K562 (cell line): ENCODE measurements around the gene ISY1. TPM values are rescaled to one million over a fixed set of nuclear protein-coding genes. Genes with fewer than 3 reads are reported as not detected.

Source experiments
- C11orf30 ChIP-seq: fragments of 450-650 bp; IDR thresholded peaks from 2 replicates; pipeline ENCODE4 v1.6.1; 2016; ENCODE audit warnings: low read depth, mild to moderate bottlenecking
- CHD1 ChIP-seq: fragments of 200-600 bp; sonication (generic); IDR thresholded peaks from one replicate; pipeline ENCODE4 v1.6.1; 2012; ENCODE audit warnings: mild to moderate bottlenecking, moderate library complexity, low read length, inconsistent platforms
- DIDO1 ChIP-seq: fragments of 450-650 bp; IDR thresholded peaks from 2 replicates; pipeline ENCODE4 v1.6.1; 2016; ENCODE audit warnings: low read depth, missing biosample characterization, missing genetic modification characterization
- DPF2 ChIP-seq: fragments of 450-650 bp; IDR thresholded peaks from 2 replicates; pipeline ENCODE4 v1.6.1; 2016
- KLF13 ChIP-seq: fragments of 450-650 bp; IDR thresholded peaks from 2 replicates; pipeline ENCODE4 v1.6.1; 2016; ENCODE audit warnings: missing genetic modification characterization, low read depth, mild to moderate bottlenecking, missing compliant biosample characterization, moderate library complexity, borderline replicate concordance
- MIER1 ChIP-seq: fragments of 450-650 bp; IDR thresholded peaks from 2 replicates; pipeline ENCODE4 v1.6.1; 2016; ENCODE audit warnings: antibody characterized with exemption, mild to moderate bottlenecking, low read depth
- MXD1 ChIP-seq: fragments of 250-450 bp; sonication (Bioruptor Pico); IDR thresholded peaks from 2 replicates; pipeline ENCODE4 v1.8.0; 2021; ENCODE audit warnings: borderline replicate concordance, mild to moderate bottlenecking, moderate library complexity; ENCODE audit not compliant: poor library complexity, severe bottlenecking
- NR2C2 ChIP-seq, 2 experiments: fragments of 200-800 bp in 1 of 2; sonication (Bioruptor generic) in 1 of 2; sonication (generic) in 1 of 2; formaldehyde crosslinking in 1 of 2; IDR thresholded peaks; 2 replicates each; pipeline versions ENCODE4 v1.6.1 to v1.8.0; 2016 to 2022; ENCODE audit warnings: mild to moderate bottlenecking in 1 of 2, missing compliant biosample characterization in 1 of 2, missing genetic modification characterization in 1 of 2, missing genetic modification reagents in 1 of 2
- PHB ChIP-seq: fragments of 250-450 bp; sonication (Bioruptor Pico); IDR thresholded peaks from 2 replicates; pipeline ENCODE4 v1.5.0; 2021
- SMARCA4 ChIP-seq: fragments of 450-650 bp; IDR thresholded peaks from 2 replicates; pipeline ENCODE4 v1.6.1; 2016
- THAP7 ChIP-seq: fragments of 250-450 bp; sonication (Bioruptor Pico); IDR thresholded peaks from 2 replicates; pipeline ENCODE4 v1.5.0; 2021
- ZBTB17 ChIP-seq: fragments of 450-650 bp; formaldehyde crosslinking; IDR thresholded peaks from 2 replicates; pipeline ENCODE4 v1.4.0; 2020; ENCODE audit warnings: mild to moderate bottlenecking
- ZNF165 ChIP-seq: fragments of 250-450 bp; sonication (Bioruptor Pico); IDR thresholded peaks from 2 replicates; pipeline ENCODE4 v1.4.0; 2020; ENCODE audit warnings: borderline replicate concordance
- ZNF444 ChIP-seq: fragments of 250-450 bp; sonication (Bioruptor Pico); IDR thresholded peaks from 2 replicates; pipeline ENCODE4 v1.4.0; 2020; ENCODE audit warnings: mild to moderate bottlenecking, moderate library complexity
- polyA plus RNA-seq, 8 experiments: library from polyadenylated mRNA; depleted of rRNA in 4 of 8; stranded (reverse) in 5 of 8; unstranded in 3 of 8; fragments of >200 nt; fragmentation: Nextera tagmentation in 2 of 8; fragmentation: Illumina TruSeq in 1 of 8; extraction: Ambion mirVana in 2 of 8; extraction: Trizol in 1 of 8; gene quantifications; 2 replicates each; pipeline versions ENCODE4 v1.2.1 to v1.2.3, GENCODE V29; 2011 to 2014; ENCODE audit warnings: inconsistent platforms in 1 of 8, missing spikeins in 1 of 8
- total RNA-seq, 7 experiments: library from RNA; depleted of rRNA in 6 of 7; stranded (reverse); fragments of >200 nt in 6 of 7; fragmentation: Illumina TruSeq in 2 of 7; extraction: Trizol in 2 of 7; gene quantifications; 2 replicates each; pipeline versions ENCODE4 v1.2.1 to v1.2.3, GENCODE V29; 2011 to 2021; ENCODE audit warnings: low replicate concordance in 1 of 7
- TF ChIP-seq, protein P1 (sequence below): fragments of 200-600 bp; sonication (generic); IDR thresholded peaks from one replicate; pipeline ENCODE4 v1.6.1; 2012; ENCODE audit warnings: mild to moderate bottlenecking, low read depth, low read length, inconsistent platforms

ISY1 gene
- total and polyA plus RNA-seq, 9 of the 15 experiments (the other 6 are each of a cell fraction or from before 2014, with no cell fraction given), result 23.5 to 50.0 (median 32.9) TPM

- TF ChIP-seq, protein P1, sequence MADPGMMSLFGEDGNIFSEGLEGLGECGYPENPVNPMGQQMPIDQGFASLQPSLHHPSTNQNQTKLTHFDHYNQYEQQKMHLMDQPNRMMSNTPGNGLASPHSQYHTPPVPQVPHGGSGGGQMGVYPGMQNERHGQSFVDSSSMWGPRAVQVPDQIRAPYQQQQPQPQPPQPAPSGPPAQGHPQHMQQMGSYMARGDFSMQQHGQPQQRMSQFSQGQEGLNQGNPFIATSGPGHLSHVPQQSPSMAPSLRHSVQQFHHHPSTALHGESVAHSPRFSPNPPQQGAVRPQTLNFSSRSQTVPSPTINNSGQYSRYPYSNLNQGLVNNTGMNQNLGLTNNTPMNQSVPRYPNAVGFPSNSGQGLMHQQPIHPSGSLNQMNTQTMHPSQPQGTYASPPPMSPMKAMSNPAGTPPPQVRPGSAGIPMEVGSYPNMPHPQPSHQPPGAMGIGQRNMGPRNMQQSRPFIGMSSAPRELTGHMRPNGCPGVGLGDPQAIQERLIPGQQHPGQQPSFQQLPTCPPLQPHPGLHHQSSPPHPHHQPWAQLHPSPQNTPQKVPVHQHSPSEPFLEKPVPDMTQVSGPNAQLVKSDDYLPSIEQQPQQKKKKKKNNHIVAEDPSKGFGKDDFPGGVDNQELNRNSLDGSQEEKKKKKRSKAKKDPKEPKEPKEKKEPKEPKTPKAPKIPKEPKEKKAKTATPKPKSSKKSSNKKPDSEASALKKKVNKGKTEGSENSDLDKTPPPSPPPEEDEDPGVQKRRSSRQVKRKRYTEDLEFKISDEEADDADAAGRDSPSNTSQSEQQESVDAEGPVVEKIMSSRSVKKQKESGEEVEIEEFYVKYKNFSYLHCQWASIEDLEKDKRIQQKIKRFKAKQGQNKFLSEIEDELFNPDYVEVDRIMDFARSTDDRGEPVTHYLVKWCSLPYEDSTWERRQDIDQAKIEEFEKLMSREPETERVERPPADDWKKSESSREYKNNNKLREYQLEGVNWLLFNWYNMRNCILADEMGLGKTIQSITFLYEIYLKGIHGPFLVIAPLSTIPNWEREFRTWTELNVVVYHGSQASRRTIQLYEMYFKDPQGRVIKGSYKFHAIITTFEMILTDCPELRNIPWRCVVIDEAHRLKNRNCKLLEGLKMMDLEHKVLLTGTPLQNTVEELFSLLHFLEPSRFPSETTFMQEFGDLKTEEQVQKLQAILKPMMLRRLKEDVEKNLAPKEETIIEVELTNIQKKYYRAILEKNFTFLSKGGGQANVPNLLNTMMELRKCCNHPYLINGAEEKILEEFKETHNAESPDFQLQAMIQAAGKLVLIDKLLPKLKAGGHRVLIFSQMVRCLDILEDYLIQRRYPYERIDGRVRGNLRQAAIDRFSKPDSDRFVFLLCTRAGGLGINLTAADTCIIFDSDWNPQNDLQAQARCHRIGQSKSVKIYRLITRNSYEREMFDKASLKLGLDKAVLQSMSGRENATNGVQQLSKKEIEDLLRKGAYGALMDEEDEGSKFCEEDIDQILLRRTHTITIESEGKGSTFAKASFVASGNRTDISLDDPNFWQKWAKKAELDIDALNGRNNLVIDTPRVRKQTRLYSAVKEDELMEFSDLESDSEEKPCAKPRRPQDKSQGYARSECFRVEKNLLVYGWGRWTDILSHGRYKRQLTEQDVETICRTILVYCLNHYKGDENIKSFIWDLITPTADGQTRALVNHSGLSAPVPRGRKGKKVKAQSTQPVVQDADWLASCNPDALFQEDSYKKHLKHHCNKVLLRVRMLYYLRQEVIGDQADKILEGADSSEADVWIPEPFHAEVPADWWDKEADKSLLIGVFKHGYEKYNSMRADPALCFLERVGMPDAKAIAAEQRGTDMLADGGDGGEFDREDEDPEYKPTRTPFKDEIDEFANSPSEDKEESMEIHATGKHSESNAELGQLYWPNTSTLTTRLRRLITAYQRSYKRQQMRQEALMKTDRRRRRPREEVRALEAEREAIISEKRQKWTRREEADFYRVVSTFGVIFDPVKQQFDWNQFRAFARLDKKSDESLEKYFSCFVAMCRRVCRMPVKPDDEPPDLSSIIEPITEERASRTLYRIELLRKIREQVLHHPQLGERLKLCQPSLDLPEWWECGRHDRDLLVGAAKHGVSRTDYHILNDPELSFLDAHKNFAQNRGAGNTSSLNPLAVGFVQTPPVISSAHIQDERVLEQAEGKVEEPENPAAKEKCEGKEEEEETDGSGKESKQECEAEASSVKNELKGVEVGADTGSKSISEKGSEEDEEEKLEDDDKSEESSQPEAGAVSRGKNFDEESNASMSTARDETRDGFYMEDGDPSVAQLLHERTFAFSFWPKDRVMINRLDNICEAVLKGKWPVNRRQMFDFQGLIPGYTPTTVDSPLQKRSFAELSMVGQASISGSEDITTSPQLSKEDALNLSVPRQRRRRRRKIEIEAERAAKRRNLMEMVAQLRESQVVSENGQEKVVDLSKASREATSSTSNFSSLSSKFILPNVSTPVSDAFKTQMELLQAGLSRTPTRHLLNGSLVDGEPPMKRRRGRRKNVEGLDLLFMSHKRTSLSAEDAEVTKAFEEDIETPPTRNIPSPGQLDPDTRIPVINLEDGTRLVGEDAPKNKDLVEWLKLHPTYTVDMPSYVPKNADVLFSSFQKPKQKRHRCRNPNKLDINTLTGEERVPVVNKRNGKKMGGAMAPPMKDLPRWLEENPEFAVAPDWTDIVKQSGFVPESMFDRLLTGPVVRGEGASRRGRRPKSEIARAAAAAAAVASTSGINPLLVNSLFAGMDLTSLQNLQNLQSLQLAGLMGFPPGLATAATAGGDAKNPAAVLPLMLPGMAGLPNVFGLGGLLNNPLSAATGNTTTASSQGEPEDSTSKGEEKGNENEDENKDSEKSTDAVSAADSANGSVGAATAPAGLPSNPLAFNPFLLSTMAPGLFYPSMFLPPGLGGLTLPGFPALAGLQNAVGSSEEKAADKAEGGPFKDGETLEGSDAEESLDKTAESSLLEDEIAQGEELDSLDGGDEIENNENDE, result no peak
- TF ChIP-seq NR2C2 (CRISPR knock-in tag; IDR thresholded peaks at IDR 0.05), result peak; percentile 85
- peak; percentile 98 for TF ChIP-seq NR2C2 (tag; IDR thresholded peaks at IDR 0.05)
- no peak for TF ChIP-seq KLF13 (tag)
- no peak for TF ChIP-seq ZBTB17 (CRISPR knock-in tag)
- TF ChIP-seq MIER1, result peak; percentile 44; the same call in 1 of the 2 replicates
- TF ChIP-seq C11orf30, result peak; percentile 100
- peak; percentile 34; the same call in 1 of the 2 replicates for TF ChIP-seq THAP7 (CRISPR knock-in tag)
- TF ChIP-seq SMARCA4, result 0 out of 2 replicates have a peak, but pooled peaks have one; percentile 7
- peak; percentile 24; the same call in 1 of the 2 replicates for TF ChIP-seq DPF2
- no peak for TF ChIP-seq PHB
- TF ChIP-seq ZNF444 (CRISPR knock-in tag), result no peak
- no peak for TF ChIP-seq CHD1
- TF ChIP-seq DIDO1, result peak; percentile 98
- no peak for TF ChIP-seq ZNF165 (CRISPR knock-in tag)
- TF ChIP-seq MXD1 (CRISPR knock-in tag), result no peak
Observed at GRCh38 chr3:129160891-129161859, at the start of gene ISY1 (continued).
